HG03097 (cell line): ENCODE results near the gene AHCYL2.

ENCODE experiments used
- ATAC-seq: cut with Tn5 transposase; IDR thresholded peaks from one replicate; pipeline ENCODE4 v1.9.1; 2021; ENCODE audit not compliant: unreplicated experiment, low FRiP score

AHCYL2 gene

GRCh38 chr7:129224251-129225205 is at the start of gene AHCYL2:
TSS of gene AHCYL2 (plus strand) at chr7:129225030.
- peak; percentile 87 for ATAC-seq

GRCh38 chr7:129176916-129177710 is 47.7 kb upstream of the AHCYL2 start:
- ATAC-seq, result no peak

GRCh38 chr7:129184981-129185670 is 39.7 kb upstream of the AHCYL2 start:
- ATAC-seq, result no peak

GRCh38 chr7:129186749-129187260 is 38.0 kb upstream of the AHCYL2 start:
- ATAC-seq, result no peak

- ATAC-seq, result no peak
These were observed 37.0 kb upstream of the AHCYL2 start for GRCh38 chr7:129187681-129188371.

- ATAC-seq, result no peak
These were observed 36.4 kb upstream of the AHCYL2 start, which contains the start of gene SMO for GRCh38 chr7:129188372-129188891. TSS of gene SMO (plus strand) at chr7:129188633. CDS start at chr7:129189152, 519 bp downstream.

GRCh38 chr7:129188892-129189660 is 35.8 kb upstream of the AHCYL2 start:
- ATAC-seq, result no peak

- ATAC-seq, result no peak
These were observed 35.0 kb upstream of the AHCYL2 start for GRCh38 chr7:129189661-129190310.

- ATAC-seq, result no peak
These were observed 33.6 kb upstream of the AHCYL2 start for GRCh38 chr7:129191272-129191671.

- ATAC-seq, result no peak
These were observed 30.9 kb upstream of the AHCYL2 start for GRCh38 chr7:129193892-129194291.

GRCh38 chr7:129197771-129198170 is 27.1 kb upstream of the AHCYL2 start:
- no peak for ATAC-seq

- no peak for ATAC-seq
These were observed 25.4 kb upstream of the AHCYL2 start for GRCh38 chr7:129199406-129199805.

GRCh38 chr7:129202058-129202777 is 22.6 kb upstream of the AHCYL2 start:
- ATAC-seq, result no peak

- no peak for ATAC-seq
These were observed 21.6 kb upstream of the AHCYL2 start for GRCh38 chr7:129203050-129203741.

GRCh38 chr7:129205126-129205818 is 19.6 kb upstream of the AHCYL2 start:
- ATAC-seq, result no peak

GRCh38 chr7:129205987-129206785 is 18.6 kb upstream of the AHCYL2 start:
- ATAC-seq, result no peak
